H1 (cell line): ENCODE results near the gene SHMT2. TPM values are rescaled to one million over a fixed set of nuclear protein-coding genes. Genes with fewer than 3 reads are reported as not detected.

ENCODE experiments used
- EP300 ChIP-seq, 2 experiments: IDR thresholded peaks; 1 replicate in 1 of 2; 2 replicates in 1 of 2; pipeline ENCODE4 v1.6.1; 2011 to 2012; ENCODE audit warnings: low read depth in 2 of 2, low read length in 2 of 2, mild to moderate bottlenecking in 2 of 2, borderline replicate concordance in 1 of 2, inconsistent platforms in 1 of 2, moderate library complexity in 1 of 2
- GABPA ChIP-seq: IDR thresholded peaks from 2 replicates; pipeline ENCODE4 v1.6.1; 2011; ENCODE audit warnings: mild to moderate bottlenecking, low read length, moderate library complexity, borderline replicate concordance; ENCODE audit not compliant: insufficient read depth
- POLR2A ChIP-seq, 2 experiments: IDR thresholded peaks; 1 replicate in 1 of 2; 2 replicates in 1 of 2; pipeline ENCODE4 v1.6.1; 2011; ENCODE audit warnings: low read depth in 2 of 2, low read length in 2 of 2, mild to moderate bottlenecking in 2 of 2; ENCODE audit errors: control extremely low read depth in 1 of 2
- RBBP5 ChIP-seq: IDR thresholded peaks from 2 replicates; pipeline ENCODE4 v1.7.1; 2012; ENCODE audit warnings: low read depth, mild to moderate bottlenecking, inconsistent platforms, low read length, moderate library complexity, borderline replicate concordance
- TAF7 ChIP-seq: optimal IDR thresholded peaks from 2 replicates; pipeline ENCODE3; 2011; ENCODE audit warnings: low read depth, mild to moderate bottlenecking, inconsistent platforms, low read length, moderate library complexity, borderline replicate concordance
- polyA plus RNA-seq, 7 experiments: library from polyadenylated mRNA; depleted of rRNA in 3 of 7; stranded (reverse) in 5 of 7; unstranded in 2 of 7; fragments of >200 nt in 5 of 7; fragments of 200-250 nt in 2 of 7; gene quantifications; 1 replicate in 5 of 7; 2 replicates in 1 of 7; 4 replicates in 1 of 7; pipeline versions ENCODE4 v1.2.1 to v1.2.3, GENCODE V29; 2011 to 2013; ENCODE audit warnings: missing spikeins in 2 of 7, mixed read lengths in 2 of 7
- total RNA-seq: library from RNA; stranded (reverse); fragmentation: NEBNext Ultra II Directional; extraction: Animal tissue kit (Norgen Biotek cat#: 25700); gene quantifications from 2 replicates; pipeline ENCODE4 v1.2.1, GENCODE V29; 2021
- TF ChIP-seq, protein P1 (sequence below): fragments of 300-600 bp; sonication (generic); IDR thresholded peaks from 2 replicates; pipeline ENCODE4 v1.7.1; 2012; ENCODE audit warnings: low read length, moderate library complexity, mild to moderate bottlenecking, inconsistent platforms; ENCODE audit not compliant: insufficient replicate concordance
- TF ChIP-seq, protein P2 (sequence below): IDR thresholded peaks from 2 replicates; pipeline ENCODE4 v1.6.1; 2012; ENCODE audit warnings: low read length, inconsistent platforms
- TF ChIP-seq, protein P3 (sequence below): IDR thresholded peaks from 2 replicates; pipeline ENCODE4 v1.6.1; 2011; ENCODE audit warnings: low read depth, mild to moderate bottlenecking, low read length; ENCODE audit not compliant: insufficient read depth

The SHMT2 gene
- total and polyA plus RNA-seq, 2 of the 8 experiments (the other 6 are each of a cell fraction or from before 2014, with no cell fraction given): 274 to 520 TPM

DNA sequence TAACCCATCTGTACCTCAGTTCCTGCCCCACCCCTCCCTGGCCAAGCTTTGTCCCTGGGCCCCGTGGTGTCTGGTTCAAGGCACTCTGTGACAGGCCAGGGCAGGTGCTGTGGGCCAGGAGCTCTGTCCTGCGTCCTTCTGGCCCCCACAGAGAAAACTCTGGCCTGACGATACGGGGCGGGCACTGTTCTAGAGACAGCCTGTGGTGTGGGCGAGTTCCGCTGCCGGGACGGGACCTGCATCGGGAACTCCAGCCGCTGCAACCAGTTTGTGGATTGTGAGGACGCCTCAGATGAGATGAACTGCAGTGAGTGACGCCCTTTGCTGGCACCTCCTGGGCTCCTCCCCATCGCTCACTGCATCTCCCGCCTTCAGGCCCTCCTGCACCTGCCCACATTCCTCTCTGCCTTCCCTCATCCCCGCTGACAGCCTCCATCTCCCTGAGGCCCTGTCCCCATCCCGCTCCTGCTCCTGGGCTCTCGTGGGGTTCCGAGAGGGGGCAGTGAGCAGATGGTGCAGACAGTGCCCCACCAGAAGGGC, 35.7 kb upstream of the SHMT2 start (continued):
- TF ChIP-seq, protein P1, sequence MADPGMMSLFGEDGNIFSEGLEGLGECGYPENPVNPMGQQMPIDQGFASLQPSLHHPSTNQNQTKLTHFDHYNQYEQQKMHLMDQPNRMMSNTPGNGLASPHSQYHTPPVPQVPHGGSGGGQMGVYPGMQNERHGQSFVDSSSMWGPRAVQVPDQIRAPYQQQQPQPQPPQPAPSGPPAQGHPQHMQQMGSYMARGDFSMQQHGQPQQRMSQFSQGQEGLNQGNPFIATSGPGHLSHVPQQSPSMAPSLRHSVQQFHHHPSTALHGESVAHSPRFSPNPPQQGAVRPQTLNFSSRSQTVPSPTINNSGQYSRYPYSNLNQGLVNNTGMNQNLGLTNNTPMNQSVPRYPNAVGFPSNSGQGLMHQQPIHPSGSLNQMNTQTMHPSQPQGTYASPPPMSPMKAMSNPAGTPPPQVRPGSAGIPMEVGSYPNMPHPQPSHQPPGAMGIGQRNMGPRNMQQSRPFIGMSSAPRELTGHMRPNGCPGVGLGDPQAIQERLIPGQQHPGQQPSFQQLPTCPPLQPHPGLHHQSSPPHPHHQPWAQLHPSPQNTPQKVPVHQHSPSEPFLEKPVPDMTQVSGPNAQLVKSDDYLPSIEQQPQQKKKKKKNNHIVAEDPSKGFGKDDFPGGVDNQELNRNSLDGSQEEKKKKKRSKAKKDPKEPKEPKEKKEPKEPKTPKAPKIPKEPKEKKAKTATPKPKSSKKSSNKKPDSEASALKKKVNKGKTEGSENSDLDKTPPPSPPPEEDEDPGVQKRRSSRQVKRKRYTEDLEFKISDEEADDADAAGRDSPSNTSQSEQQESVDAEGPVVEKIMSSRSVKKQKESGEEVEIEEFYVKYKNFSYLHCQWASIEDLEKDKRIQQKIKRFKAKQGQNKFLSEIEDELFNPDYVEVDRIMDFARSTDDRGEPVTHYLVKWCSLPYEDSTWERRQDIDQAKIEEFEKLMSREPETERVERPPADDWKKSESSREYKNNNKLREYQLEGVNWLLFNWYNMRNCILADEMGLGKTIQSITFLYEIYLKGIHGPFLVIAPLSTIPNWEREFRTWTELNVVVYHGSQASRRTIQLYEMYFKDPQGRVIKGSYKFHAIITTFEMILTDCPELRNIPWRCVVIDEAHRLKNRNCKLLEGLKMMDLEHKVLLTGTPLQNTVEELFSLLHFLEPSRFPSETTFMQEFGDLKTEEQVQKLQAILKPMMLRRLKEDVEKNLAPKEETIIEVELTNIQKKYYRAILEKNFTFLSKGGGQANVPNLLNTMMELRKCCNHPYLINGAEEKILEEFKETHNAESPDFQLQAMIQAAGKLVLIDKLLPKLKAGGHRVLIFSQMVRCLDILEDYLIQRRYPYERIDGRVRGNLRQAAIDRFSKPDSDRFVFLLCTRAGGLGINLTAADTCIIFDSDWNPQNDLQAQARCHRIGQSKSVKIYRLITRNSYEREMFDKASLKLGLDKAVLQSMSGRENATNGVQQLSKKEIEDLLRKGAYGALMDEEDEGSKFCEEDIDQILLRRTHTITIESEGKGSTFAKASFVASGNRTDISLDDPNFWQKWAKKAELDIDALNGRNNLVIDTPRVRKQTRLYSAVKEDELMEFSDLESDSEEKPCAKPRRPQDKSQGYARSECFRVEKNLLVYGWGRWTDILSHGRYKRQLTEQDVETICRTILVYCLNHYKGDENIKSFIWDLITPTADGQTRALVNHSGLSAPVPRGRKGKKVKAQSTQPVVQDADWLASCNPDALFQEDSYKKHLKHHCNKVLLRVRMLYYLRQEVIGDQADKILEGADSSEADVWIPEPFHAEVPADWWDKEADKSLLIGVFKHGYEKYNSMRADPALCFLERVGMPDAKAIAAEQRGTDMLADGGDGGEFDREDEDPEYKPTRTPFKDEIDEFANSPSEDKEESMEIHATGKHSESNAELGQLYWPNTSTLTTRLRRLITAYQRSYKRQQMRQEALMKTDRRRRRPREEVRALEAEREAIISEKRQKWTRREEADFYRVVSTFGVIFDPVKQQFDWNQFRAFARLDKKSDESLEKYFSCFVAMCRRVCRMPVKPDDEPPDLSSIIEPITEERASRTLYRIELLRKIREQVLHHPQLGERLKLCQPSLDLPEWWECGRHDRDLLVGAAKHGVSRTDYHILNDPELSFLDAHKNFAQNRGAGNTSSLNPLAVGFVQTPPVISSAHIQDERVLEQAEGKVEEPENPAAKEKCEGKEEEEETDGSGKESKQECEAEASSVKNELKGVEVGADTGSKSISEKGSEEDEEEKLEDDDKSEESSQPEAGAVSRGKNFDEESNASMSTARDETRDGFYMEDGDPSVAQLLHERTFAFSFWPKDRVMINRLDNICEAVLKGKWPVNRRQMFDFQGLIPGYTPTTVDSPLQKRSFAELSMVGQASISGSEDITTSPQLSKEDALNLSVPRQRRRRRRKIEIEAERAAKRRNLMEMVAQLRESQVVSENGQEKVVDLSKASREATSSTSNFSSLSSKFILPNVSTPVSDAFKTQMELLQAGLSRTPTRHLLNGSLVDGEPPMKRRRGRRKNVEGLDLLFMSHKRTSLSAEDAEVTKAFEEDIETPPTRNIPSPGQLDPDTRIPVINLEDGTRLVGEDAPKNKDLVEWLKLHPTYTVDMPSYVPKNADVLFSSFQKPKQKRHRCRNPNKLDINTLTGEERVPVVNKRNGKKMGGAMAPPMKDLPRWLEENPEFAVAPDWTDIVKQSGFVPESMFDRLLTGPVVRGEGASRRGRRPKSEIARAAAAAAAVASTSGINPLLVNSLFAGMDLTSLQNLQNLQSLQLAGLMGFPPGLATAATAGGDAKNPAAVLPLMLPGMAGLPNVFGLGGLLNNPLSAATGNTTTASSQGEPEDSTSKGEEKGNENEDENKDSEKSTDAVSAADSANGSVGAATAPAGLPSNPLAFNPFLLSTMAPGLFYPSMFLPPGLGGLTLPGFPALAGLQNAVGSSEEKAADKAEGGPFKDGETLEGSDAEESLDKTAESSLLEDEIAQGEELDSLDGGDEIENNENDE: no peak
- TF ChIP-seq POLR2A (IDR thresholded peaks at IDR 0.05; ENCODE audit: control extremely low read depth in 1 of 2, low read depth in 2 of 2, low read length in 2 of 2) (no peak), TAF7 (no peak), RBBP5 (no peak), GABPA (no peak), EP300 (IDR thresholded peaks at IDR 0.05; ENCODE audit: borderline replicate concordance in 1 of 2, low read depth in 2 of 2, low read length in 2 of 2) (no peak)
- TF ChIP-seq, protein P2, sequence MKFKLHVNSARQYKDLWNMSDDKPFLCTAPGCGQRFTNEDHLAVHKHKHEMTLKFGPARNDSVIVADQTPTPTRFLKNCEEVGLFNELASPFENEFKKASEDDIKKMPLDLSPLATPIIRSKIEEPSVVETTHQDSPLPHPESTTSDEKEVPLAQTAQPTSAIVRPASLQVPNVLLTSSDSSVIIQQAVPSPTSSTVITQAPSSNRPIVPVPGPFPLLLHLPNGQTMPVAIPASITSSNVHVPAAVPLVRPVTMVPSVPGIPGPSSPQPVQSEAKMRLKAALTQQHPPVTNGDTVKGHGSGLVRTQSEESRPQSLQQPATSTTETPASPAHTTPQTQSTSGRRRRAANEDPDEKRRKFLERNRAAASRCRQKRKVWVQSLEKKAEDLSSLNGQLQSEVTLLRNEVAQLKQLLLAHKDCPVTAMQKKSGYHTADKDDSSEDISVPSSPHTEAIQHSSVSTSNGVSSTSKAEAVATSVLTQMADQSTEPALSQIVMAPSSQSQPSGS: no peak
- TF ChIP-seq, protein P3, sequence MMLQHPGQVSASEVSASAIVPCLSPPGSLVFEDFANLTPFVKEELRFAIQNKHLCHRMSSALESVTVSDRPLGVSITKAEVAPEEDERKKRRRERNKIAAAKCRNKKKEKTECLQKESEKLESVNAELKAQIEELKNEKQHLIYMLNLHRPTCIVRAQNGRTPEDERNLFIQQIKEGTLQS: no peak
